22Rv1 (cell line): ENCODE results near the gene DNTTIP2.
"Not testable (repeated sequence)": the region's sequence is repeated elsewhere in the genome, so short reads cannot be mapped to it uniquely, and the experiment has no call there.

Experiments used
- H3K27ac ChIP-seq: fragments of 450-650 bp; 2 replicates; pipeline ENCODE4 v1.5.1; 2017
- CTCF ChIP-seq: fragments of 450-650 bp; IDR thresholded peaks from 2 replicates; pipeline ENCODE4 v1.5.1; 2017; ENCODE audit warnings: mild to moderate bottlenecking
- ZFX ChIP-seq: fragments of 450-650 bp; IDR thresholded peaks from 2 replicates; pipeline ENCODE4 v1.6.1; 2017; ENCODE audit warnings: antibody characterized with exemption, borderline replicate concordance

Gene DNTTIP2

GRCh38 chr1:93878889-93879586 lies at the start of gene DNTTIP2:
Gene DNTTIP2, minus strand, starts transcription at chr1:93879206. Its CDS starts 58 bp downstream, at chr1:93879148.
- TF ChIP-seq ZFX (no peak), CTCF (no peak)
- H3K27ac ChIP-seq: peak within 1 kb of the TSS; percentile 83

- TF ChIP-seq CTCF: no peak
- no peak for TF ChIP-seq ZFX
- H3K27ac ChIP-seq: no peak overlapping the region
Observed at GRCh38 chr1:93925206-93925605, 46.2 kb upstream of the DNTTIP2 start.

GRCh38 chr1:93919780-93920179 lies 40.8 kb upstream of the DNTTIP2 start:
- no peak overlapping the region for H3K27ac ChIP-seq
- no peak for TF ChIP-seq CTCF
- TF ChIP-seq ZFX: no peak

- no peak for TF ChIP-seq ZFX
- TF ChIP-seq CTCF: no peak
- H3K27ac ChIP-seq: no peak overlapping the region
Observed at GRCh38 chr1:93917302-93917701, 38.3 kb upstream of the DNTTIP2 start.

GRCh38 chr1:93910880-93911279 lies 31.9 kb upstream of the DNTTIP2 start:
- not testable (repeated sequence) for H3K27ac ChIP-seq

GRCh38 chr1:93910305-93910704 lies 31.3 kb upstream of the DNTTIP2 start:
- TF ChIP-seq ZFX (no peak), CTCF (no peak)

GRCh38 chr1:93909146-93910050 lies 30.4 kb upstream of the DNTTIP2 start, which contains the start of gene GCLM:
Gene GCLM, minus strand, starts transcription at chr1:93909430. Its CDS starts 267 bp downstream, at chr1:93909163.
- TF ChIP-seq ZFX: no peak
- peak; percentile 99 for TF ChIP-seq CTCF
- H3K27ac ChIP-seq: peak within 1 kb of the TSS; percentile 91

More at GRCh38 chr1:93910305-93910704, 31.3 kb upstream of the DNTTIP2 start:
- H3K27ac ChIP-seq: no peak overlapping the region
